Hypothalamus (tissue), 51 donors: ENCODE measurements around the gene MAPK11.
A peak's percentile ranks its signal among the peaks of the same experiment; 100 is the strongest.

ENCODE experiments used
- DNase-seq, 51 donors: peaks; one replicate each; lab custom pipeline; 2025; lab: John Stamatoyannopoulos, UW

Gene MAPK11

DNA sequence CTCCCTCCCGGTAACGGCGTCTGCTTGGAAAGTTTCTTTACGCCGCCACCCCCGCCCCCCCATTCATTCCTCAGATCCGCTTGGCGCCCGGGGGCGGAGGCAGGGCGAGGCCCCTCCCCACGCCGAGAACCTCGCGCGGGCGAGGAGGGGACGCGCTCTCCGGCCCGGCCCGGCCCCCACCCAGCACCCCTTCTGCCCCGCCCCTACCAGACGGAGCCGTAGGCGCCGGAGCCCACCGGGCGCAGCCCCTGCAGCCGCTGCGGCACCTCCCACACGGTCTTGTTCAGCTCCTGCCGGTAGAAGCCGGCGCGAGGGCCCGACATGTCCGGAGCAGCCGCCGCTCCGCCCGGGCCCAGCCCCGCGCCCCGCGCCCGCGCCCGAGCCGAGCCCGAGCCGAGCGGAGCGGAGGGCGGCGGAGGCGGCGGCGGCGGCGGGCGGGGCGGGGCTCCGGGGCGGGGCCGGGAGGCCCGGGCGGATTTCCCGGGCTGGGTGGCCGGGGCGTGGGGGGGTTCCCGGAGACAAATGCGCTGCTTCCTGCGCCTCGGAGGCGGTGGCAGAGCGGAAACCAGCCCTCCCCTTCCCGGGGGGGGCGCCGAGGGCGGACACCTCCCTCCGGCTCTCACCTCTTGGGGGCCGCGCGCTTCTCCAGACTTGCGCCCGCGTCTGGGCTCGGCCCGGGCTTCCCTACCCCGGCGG is at the start of gene MAPK11:
MAPK11 (minus strand) TSS at position 411 of the 696 bp plus-strand sequence; CDS start at position 323, 88 bp downstream.
- peak in 26 of 51 donors; percentile 20 to 71 (median 41) for DNase-seq

DNA sequence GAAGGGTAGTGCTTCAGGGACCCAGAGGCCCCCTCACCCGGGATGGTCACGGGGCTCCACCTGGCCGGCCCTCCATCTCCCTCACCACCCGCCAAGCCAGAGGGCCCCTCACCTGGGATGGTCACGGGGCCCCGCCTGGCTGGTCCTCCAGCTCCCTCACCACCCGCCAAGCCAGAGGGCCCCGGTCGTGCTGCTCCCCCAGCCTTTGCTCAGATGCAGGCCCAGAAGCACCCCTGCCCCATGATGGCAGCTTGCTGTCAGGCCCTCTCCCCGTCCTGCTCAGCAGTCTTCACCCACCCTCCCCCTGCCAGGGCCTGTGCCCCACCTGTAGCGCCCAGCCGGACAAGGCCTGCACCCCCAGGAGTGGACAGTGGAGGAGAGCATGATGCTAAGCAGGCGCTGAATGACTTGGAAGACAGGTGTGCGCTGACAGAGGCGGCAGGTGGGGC is 49.3 kb upstream of the MAPK11 start:
- DNase-seq: no peak

DNA sequence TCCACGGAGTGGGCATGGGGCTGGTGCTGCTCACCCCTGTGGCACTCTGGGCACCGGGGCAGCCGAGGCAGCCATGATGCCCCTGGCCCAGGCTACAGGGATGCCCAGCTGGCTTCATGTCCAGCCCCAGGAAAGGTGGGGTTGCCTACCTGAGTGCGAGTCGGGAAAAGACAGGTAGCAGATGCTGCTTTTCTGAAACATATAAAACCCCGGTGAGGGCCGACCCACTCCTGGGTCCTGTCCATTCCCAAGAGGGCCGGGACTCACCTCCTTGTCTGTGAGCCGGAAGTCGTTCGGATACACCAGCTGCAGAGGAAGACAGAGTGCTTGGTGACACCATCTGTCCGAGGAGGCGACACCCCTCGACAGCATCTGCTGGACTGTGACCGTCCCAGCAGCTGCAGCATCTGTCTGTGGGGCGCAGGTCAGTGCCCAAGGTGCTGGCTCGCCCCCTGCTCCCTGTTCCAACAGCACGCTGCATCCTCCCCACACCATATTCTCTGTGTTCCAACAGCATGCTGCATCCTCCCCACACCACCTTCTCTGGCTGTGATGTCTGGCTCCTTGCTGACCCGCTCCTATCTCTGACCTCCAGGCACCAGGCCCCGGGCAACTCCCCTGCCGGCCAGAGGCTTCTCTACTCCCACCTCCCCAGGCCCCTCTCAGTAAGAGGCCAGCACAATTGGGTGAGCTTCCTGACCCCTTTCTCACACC is 48.7 kb upstream of the MAPK11 start:
- DNase-seq: no peak

DNA sequence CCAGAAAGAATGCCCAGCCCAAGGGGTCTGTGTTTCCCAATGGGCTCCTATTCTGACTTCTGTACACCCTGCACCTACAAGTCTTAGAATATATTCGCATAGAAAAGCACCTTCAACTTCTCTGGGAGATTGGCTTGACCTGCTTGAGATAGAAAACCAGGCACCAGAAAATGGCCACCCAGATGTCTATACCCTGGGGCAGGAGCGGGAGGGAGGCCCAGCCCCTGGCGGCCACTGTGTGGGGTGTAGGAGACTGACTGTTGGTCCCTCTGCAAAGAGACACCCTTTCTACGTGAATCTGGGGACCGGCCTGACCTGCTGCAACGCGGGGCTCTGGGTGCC is 48.1 kb upstream of the MAPK11 start:
- DNase-seq: no peak

DNA sequence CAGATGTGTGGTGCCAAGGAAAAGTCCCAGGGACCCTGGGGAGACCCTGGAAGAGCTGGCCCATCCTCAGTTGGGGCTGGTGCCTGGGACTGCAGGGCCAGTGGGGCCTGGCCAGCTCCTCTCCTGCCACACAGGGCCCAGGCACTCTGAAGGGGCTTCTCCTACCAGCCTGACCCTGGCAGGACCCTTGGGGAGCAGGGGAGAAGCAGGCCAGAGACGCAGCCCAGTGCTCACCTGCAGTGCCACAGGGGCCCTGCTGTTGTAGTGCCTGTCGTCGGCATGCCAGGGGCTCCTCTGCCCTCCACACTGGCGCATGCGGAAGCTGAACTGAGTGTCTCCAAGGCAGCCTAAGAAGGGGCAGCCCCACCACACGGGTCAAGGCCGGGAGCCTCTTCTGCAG is 47.5 kb upstream of the MAPK11 start:
- no peak for DNase-seq

DNA sequence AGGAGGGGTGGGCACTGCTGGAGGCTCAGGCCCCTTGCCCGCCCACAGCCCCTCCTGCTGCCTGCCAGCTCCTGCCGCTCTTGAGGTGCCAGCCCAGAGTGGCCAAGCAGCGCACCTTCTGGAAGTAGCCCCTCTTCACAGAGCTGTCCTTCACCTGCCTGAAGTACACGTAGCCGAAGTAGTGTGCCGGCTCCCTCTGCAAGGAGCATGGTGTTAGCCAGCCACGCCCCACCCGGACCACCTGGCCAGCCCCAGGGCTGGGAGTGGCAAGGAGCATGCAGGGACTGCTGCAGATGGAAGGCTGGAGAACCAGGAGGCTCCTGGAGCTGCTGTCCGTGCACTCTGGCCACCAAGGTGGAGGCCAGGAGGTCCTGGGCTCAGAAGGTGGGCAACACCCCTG is 47.0 kb upstream of the MAPK11 start:
- no peak for DNase-seq

DNA sequence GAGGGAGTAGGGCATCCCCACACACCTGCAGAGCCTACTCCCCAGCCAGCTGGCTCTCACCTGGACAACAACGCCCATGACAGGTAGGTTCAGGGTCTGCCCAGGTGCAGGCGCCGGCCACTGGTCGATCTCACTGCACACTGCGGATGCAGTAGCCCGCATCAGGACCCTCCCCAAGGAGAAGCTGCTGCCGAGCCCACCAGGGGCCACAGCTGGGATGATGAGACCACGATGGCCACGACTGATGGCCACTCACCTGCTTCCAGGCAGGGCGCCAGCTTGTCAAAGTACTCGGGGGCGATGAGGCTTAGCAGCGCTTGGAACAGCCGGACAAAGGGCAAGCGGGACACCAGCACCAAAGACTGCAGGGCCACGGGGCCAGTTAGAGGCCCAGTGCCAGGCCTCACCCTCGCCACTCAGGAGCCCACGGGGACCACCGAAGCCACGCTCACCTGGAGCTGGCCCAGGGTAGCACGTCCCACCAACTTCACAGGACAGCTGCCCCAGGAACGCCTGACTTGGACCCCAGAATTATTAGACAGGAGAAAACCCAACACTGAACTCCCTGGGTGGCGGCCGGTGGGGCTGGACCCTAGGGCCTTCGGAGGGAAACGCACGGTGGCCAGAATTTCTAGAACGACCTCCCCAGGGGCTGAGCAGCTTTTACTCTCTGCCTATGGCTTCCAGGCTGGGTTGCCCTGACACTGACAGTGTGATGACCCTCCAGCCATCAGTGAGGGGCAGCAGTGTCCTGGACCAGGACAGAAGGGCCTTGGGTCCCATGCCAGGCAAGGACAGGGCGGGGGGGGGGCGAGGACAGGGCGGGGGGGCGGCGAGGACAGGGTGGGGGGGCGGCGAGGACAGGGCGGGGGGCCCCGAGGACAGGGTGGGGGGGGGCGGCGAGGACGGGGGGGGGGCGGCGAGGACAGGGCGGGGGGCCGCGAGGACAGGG is 46.2 kb upstream of the MAPK11 start:
- DNase-seq: no peak

DNA sequence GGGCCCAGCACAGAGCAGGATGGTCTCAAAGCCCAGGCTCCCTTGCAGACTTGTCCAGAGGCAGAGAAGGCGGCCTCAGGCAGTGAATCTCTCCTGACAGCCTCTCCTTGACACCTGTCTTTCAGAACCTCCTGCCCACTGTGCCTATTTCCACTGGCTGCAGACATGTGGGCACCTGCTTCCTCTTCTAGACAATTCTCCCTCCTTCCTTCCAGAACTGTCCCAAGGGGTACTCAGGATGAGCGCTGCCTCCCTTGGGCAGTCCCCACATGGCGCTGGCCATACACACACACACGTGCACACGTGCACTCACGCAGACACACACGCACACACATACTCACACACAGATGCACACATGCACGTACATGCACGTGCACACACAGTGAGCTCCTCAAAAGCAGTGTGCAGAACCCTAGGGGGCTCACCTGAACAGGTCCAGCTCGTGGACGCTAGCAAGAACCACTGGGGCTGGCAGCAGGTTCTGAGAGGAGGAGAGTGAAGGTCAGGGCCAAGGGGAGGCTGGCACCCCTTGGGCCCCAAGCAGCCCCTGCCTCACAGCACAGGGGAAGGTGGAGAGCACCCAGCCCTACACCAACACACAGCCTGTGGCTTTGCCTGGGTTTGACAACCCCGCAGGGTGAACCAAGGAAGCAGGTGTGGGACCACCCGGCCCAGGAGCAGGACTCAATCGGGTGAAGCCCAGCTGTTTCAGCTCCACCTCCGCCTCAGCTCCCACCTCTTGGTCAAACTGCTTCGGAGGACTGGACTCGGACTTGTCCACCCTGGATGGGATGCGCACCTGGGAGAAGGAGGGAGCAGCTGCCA is 45.3 kb upstream of the MAPK11 start:
- no peak for DNase-seq

DNA sequence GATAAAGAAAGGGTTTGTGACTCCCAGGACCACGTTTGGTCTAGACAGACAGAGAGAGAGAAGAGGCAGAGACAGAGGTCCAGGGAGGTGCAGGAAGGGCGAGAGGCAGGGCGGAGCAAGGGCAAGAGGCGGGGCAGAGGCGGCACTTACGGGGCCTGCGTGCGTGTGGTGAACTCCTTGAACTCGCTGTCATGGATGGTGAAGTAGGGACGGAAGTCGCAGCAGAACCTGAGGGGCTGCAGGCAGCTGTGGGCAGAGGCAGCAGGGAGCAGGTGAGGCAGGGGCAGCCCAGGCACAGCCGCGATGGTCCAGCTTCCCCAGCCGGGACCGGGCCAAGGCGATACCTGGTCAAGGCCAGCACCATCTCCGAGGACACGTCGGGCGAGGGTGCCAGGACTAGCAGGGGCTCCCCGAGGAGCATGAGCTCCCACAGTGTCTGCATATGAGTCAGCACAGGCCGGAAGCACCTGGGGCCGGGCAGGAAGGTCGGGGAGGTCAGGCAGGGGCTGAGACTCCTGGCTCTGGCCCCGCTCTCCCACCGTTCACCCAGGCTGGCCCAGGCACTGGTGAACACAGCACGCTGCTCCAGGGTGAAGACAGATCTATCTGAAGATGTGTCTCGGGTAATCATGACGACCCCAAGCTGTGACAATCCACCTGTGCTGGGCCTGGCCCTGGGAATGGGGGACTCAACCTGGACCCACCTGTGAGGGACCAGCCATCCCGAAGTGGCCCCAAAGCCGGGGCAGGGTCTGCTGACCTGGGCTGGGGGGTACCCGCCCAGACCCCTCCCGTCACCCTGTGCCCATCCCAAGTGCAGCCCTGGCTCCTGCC is 44.5 kb upstream of the MAPK11 start:
- DNase-seq: no peak

DNA sequence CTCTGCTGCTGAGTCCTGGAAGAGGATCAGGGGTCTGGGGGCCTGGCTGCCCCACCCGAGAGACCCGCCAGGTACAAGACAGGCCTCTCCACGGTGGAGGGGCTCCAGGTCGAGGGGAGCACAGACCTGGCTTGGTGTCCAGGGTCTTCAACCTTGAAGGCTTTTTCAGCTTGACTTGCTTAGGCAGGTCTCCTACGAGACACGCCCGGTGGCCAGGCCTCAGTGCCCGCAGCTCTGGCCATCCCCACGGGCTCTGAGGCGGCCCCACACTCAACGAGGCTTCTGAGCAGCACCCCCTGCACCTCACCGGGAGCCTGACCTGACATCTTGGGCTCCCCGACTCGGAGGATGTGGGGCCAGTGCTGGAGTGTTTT is 43.9 kb upstream of the MAPK11 start:
- DNase-seq: no peak

DNA sequence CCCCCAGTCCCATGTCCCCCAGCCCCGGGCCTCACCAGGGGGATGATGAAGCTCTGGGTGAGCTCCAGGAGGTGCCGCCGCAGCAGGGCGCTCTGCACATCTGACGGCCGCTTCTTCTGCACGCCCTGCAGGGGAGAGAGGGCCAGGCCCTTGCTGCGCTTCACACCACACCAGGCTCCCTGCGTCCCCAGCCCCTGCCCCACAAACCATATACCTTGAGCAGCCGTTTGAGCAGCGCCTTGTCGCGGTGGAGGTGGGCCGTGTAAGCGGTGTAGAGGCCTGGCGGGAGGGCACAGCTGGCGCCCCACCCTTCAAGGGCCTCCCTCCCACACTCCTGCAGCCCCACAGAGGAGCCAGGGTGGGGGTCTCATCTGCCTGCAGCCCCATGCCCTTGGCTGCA is 43.4 kb upstream of the MAPK11 start:
- DNase-seq: no peak

DNA sequence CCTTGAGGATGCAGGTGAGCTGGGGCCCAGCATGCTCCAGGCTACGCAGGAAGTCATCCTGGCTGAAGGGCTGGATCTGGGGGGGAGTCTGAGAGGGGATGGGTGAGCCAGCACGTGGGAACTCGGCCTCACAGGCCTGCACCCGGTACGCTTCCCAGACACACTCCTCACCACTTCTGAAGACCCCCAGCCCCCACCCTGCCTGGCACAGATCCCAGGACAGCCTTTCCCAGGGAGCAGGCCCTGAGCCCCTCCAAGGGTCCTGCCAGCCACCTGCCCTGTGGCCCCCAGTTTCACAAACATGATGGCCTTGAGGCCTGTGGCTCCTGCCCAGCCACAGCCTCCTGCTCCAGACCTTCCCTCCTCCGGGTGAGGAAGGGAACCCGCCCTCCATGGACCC is 42.8 kb upstream of the MAPK11 start:
- DNase-seq: no peak

DNA sequence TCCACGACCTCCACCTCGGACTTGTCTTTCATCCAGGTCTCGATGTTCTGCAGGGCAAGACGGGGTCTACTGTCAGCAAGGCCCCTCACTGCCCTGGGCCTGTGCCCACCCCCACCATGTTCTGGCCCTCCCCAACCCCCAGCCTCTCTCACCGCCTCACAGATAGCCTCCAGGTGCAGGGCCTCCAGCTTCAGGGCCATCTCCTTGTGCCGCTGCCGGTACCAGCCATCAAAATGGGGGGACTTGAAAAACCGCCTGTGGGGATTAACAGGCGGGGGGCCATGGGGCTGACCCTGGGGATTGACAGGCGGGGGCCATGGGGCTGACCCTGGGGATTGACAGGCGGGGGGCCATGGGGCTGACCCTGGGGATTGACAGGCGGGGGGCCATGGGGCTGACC is 42.2 kb upstream of the MAPK11 start:
- DNase-seq: no peak

DNA sequence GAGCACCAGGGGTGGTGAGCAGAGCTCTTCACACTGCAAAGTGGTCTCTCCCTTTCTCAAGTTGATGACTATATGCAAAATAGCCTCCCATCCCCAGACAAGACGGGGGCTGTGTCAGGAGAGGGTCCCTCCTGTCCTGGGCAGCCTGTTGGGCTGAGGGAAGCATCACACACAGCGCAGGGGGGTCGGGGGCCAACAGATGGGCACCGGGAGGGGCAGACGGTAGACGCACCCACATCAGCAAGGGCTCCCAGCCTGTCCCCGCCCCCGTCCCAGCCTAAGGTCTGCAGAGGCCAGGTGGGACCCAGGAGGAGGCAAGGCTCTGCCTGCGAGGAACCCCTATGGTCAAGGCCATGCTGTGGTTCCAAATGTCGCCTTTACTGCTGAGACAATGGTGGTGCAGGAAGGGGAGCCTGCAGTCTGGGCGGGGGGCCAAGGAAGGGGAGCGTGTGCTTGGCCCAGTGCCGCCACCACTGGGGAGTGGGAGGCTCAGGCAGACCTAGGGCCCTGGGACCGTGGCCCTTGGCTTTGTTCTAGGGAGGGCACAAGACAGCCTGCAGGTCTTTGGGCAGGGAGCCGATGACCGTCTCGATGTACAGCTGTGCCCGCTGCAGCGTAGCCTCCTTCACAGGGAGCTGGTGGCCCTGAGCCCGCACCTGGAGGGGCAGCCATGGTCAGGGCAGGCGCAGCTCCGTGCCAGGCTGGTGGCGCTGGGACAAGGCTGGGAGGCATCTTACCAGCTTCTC is 41.6 kb upstream of the MAPK11 start:
- DNase-seq: no peak

DNA sequence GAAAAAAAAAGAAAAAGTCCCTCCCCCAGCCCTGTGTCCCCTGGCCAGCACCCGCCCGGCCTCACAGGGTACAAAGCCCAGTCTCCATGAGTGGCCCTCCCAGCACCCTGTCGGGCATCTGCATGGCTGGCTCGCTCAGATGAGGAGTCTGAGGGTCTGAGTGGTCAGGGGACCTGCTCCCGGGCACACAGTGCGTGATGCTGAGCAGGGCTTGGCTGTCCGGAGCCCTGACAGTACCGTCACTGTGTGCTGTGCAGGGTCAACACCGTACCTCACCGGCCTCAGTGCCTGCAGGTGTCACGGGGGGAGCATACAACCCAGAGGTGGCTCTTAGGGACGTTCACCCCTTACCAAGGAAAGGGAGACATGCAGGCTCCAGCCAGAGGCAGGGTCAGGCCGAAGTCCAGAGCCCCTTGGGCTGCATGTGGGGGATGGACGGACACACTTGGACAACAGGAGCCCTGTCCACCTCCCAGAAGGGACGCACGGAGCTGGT is 40.8 kb upstream of the MAPK11 start:
- DNase-seq: no peak

DNA sequence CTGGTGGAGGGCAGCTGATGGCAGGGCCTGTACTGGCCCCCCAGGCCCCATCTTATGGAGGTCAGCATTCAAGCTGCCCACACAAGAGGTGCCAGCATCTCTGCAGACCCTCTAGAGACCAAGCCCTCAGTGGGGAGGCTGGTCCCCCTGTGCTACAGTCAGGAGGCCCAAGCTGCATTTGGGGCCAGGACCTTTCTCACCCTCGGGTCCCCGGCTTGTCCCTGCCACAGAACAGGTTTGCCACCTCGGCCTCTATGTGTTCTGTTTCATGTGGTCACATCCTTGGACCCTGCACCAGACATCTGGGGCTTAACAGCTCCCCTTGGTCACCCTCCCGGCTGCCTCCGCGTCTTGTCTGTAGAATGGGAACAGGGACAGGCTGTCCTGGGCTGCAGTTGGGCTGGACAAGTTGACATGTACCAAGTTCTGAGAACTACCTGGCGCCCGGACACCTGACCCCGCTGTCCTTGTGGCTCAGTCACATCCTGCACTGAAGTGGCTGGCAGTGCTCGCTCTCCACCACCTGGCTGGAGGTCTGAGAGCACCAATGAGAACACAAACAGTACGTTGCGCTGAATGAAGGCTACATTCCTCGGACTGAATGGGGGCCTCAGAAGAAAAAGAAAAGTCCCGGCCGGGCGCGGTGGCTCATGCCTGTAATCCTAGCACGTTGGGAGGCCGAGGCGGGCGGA is 40.0 kb upstream of the MAPK11 start:
- no peak for DNase-seq

DNA sequence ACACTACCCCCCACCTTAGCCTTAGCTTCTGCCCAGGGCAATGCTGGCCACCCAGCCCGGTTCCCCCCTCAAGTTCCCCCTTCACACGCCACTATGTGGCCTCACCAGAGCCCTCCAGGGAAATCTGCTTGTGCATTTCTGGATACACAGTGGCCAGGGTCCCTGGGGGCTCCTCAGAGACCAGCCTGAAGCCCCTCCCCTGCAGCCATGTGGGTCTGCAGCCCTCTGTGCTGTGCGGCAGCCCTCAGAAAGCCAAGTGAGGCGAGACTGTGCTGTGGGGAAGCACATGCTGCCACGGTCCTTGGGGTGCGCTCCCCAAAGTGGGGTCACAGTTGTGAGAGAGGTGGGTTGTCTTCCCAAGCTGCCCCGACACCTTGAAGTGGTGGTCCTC is 39.4 kb upstream of the MAPK11 start:
- no peak for DNase-seq

DNA sequence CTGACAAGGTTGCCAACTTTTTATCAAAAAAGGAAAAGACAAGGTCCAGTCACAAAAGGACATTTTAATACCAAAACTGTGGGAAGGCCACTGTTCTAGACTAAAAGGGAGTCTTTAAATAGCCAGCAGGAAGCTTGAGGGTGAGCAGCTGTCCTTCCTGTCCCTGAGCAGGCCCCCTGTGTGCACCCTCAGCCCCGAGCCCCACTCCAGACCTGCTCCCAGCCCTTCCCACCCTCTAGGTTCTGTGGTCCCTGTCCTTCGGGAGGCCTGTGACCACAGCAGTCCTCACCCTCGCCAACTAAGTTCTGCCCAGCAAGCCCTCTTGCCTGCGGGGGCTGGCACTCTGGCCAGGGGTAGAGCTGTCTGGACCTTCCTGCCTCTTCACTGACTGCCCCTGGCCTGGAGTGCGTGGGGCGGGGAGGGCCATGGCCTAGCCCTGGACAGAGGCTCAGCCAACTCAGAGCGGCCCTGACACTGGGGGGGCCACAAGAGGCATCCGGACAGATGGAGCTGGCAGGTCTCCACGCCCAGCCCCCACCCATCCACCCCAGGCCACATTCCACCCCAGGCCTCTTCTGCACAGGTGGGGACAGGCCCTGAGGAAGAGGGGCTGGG is 38.9 kb upstream of the MAPK11 start:
- DNase-seq: peak in 1 of 51 donors; percentile 24
